Measurements from ENCODE around the gene DAAM1. TPM values are rescaled to one million over a fixed set of nuclear protein-coding genes. Genes with fewer than 3 reads are reported as not detected.

Gene DAAM1
- total RNA-seq, 2 donors from 2014 or later, result 61.4 to 67.0 TPM

GRCh38 chr14:59148334-59148900 lies 40.0 kb upstream of the DAAM1 start:
- H3K27ac ChIP-seq, result no peak overlapping the region
- no peak for TF ChIP-seq CTCF (IDR thresholded peaks at IDR 0.05)

GRCh38 chr14:59150990-59151389 lies 37.5 kb upstream of the DAAM1 start:
- no peaks in the 10 kb centered on the region for H3K9me3 ChIP-seq
- no peaks in the 10 kb centered on the region for H3K36me3 ChIP-seq
- no peaks in the 10 kb centered on the region for H3K27me3 ChIP-seq
- H3K27ac ChIP-seq, result no peak overlapping the region
- no peak overlapping the region for H3K4me3 ChIP-seq
- no peak for DNase-seq (ENCODE audit: low spot score)
- no peak for TF ChIP-seq CTCF (IDR thresholded peaks at IDR 0.05)
- no peaks in the 10 kb centered on the region for H3K4me1 ChIP-seq

More at GRCh38 chr14:59148334-59148900, 40.0 kb upstream of the DAAM1 start:
- no peaks in the 10 kb centered on the region for H3K36me3 ChIP-seq
- DNase-seq (ENCODE audit: low spot score), result no peak
- H3K4me1 ChIP-seq, result no peaks in the 10 kb centered on the region
- no peaks in the 10 kb centered on the region for H3K9me3 ChIP-seq
- no peak overlapping the region for H3K4me3 ChIP-seq
- H3K27me3 ChIP-seq, result no peaks in the 10 kb centered on the region

- DNase-seq (ENCODE audit: low spot score), result no peak
- Histone ChIP-seq H3K9me3 (no peaks in the 10 kb centered on the region), H3K4me1 (no peaks in the 10 kb centered on the region), H3K27ac (no peak overlapping the region), H3K36me3 (no peaks in the 10 kb centered on the region), H3K27me3 (no peaks in the 10 kb centered on the region), H3K4me3 (no peak overlapping the region)
- TF ChIP-seq CTCF (IDR thresholded peaks at IDR 0.05), result no peak
Observed at GRCh38 chr14:59154373-59154772, 34.1 kb upstream of the DAAM1 start.

GRCh38 chr14:59155886-59156285 lies 32.6 kb upstream of the DAAM1 start:
- Histone ChIP-seq H3K4me1 (peaks cover 0 to 5% of the 10 kb centered on the region in 2 donors), H3K36me3 (no peaks in the 10 kb centered on the region), H3K27me3 (no peaks in the 10 kb centered on the region), H3K27ac (no peak overlapping the region), H3K4me3 (no peak overlapping the region), H3K9me3 (no peaks in the 10 kb centered on the region)
- DNase-seq (ENCODE audit: low spot score), result no peak
- no peak for TF ChIP-seq CTCF (IDR thresholded peaks at IDR 0.05)

GRCh38 chr14:59159169-59159568 lies 29.3 kb upstream of the DAAM1 start:
- Histone ChIP-seq H3K9me3 (no peaks in the 10 kb centered on the region), H3K4me1 (peaks cover 0 to 16% of the 10 kb centered on the region in 2 donors), H3K36me3 (no peaks in the 10 kb centered on the region), H3K27ac (no peak overlapping the region), H3K4me3 (no peak overlapping the region), H3K27me3 (no peaks in the 10 kb centered on the region)
- no peak for TF ChIP-seq CTCF (IDR thresholded peaks at IDR 0.05)
- no peak for DNase-seq (ENCODE audit: low spot score)

GRCh38 chr14:59160506-59160905 lies 28.0 kb upstream of the DAAM1 start:
- no peak for TF ChIP-seq CTCF (IDR thresholded peaks at IDR 0.05)
- H3K4me1 ChIP-seq, result peaks cover 0 to 16% of the 10 kb centered on the region in 2 donors
- no peaks in the 10 kb centered on the region for H3K27me3 ChIP-seq
- no peak for DNase-seq (ENCODE audit: low spot score)
- no peak overlapping the region for H3K4me3 ChIP-seq
- H3K36me3 ChIP-seq, result no peaks in the 10 kb centered on the region
- no peak overlapping the region for H3K27ac ChIP-seq
- H3K9me3 ChIP-seq, result no peaks in the 10 kb centered on the region

Data from right atrium auricular region (tissue), 2 donors.